ENCODE data around the gene PCSK9. TPM values are rescaled to one million over a fixed set of nuclear protein-coding genes. Genes with fewer than 3 reads are reported as not detected.

Gene PCSK9
- total RNA-seq, 1 experiment from 2014 or later = 0.26 TPM

DNA sequence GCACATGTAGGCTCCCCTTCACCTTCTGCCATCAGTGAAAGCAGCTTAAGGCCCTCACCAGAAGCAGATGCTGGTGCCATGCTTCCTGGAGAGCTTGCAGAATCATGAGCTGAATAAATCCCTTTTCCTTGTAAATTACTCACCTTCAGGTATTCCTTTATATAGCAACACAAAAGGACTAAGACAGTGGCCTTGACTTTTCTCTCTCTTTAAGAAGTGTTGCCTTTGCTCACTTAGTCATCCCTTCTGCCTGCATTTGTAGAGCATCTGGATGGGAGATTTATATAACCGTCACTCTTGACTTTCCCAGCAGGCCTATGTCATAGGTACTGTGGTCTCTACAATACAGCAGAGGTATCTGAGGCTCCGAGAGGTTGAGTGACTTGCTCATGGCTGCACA lies 3.7 kb downstream of the PCSK9 start:
- TF ChIP-seq, protein P1, sequence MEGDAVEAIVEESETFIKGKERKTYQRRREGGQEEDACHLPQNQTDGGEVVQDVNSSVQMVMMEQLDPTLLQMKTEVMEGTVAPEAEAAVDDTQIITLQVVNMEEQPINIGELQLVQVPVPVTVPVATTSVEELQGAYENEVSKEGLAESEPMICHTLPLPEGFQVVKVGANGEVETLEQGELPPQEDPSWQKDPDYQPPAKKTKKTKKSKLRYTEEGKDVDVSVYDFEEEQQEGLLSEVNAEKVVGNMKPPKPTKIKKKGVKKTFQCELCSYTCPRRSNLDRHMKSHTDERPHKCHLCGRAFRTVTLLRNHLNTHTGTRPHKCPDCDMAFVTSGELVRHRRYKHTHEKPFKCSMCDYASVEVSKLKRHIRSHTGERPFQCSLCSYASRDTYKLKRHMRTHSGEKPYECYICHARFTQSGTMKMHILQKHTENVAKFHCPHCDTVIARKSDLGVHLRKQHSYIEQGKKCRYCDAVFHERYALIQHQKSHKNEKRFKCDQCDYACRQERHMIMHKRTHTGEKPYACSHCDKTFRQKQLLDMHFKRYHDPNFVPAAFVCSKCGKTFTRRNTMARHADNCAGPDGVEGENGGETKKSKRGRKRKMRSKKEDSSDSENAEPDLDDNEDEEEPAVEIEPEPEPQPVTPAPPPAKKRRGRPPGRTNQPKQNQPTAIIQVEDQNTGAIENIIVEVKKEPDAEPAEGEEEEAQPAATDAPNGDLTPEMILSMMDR (IDR thresholded peaks at IDR 0.05) = no peak
- no peak for TF ChIP-seq POLR2AphosphoS5 (IDR thresholded peaks at IDR 0.05; ENCODE audit: low read depth, low read length)
- no peak for TF ChIP-seq SIN3A (IDR thresholded peaks at IDR 0.05; ENCODE audit: borderline replicate concordance, insufficient read depth, low read depth, low read length)
- TF ChIP-seq TCF7L2 (IDR thresholded peaks at IDR 0.05; ENCODE audit: low read depth, low read length) = no peak
- TF ChIP-seq, protein P2, sequence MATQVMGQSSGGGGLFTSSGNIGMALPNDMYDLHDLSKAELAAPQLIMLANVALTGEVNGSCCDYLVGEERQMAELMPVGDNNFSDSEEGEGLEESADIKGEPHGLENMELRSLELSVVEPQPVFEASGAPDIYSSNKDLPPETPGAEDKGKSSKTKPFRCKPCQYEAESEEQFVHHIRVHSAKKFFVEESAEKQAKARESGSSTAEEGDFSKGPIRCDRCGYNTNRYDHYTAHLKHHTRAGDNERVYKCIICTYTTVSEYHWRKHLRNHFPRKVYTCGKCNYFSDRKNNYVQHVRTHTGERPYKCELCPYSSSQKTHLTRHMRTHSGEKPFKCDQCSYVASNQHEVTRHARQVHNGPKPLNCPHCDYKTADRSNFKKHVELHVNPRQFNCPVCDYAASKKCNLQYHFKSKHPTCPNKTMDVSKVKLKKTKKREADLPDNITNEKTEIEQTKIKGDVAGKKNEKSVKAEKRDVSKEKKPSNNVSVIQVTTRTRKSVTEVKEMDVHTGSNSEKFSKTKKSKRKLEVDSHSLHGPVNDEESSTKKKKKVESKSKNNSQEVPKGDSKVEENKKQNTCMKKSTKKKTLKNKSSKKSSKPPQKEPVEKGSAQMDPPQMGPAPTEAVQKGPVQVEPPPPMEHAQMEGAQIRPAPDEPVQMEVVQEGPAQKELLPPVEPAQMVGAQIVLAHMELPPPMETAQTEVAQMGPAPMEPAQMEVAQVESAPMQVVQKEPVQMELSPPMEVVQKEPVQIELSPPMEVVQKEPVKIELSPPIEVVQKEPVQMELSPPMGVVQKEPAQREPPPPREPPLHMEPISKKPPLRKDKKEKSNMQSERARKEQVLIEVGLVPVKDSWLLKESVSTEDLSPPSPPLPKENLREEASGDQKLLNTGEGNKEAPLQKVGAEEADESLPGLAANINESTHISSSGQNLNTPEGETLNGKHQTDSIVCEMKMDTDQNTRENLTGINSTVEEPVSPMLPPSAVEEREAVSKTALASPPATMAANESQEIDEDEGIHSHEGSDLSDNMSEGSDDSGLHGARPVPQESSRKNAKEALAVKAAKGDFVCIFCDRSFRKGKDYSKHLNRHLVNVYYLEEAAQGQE (IDR thresholded peaks at IDR 0.05; ENCODE audit: insufficient read depth in 1 of 2, low read depth in 2 of 2, low read length in 1 of 2) = no peak
- intact Hi-C loops (cut with micrococcal nuclease; ENCODE audit: unreplicated experiment) (no loop called here), in situ Hi-C loops (cut with HindIII; ENCODE audit: low pct_unique_long_range_greater_than_20kb, low sequenced_read_pairs) (no loop called here)
- peaks cover 8% of the 10 kb centered on the region; the same call in 1 of the 2 replicates for H3K4me1 ChIP-seq (ENCODE audit: control insufficient read depth, insufficient read depth, low read length)
- H3K4me3 ChIP-seq (ENCODE audit: low read depth in 2 of 2, low read length in 2 of 2) = no peak overlapping the region
- no peaks in the 10 kb centered on the region for H3K36me3 ChIP-seq (ENCODE audit: control insufficient read depth, insufficient read depth, low read length)
- CTCF ChIA-PET = no interaction called here
- no peaks in the 10 kb centered on the region for H3K9me3 ChIP-seq (ENCODE audit: control insufficient read depth, insufficient read depth, low read depth, low read length)
- no TSS peak for BruUV-seq (replicated peaks)
- peaks cover 17% of the 10 kb centered on the region for H3K27me3 ChIP-seq (ENCODE audit: control insufficient read depth, insufficient read depth, low read length)
- ATAC-seq = no peak
- H3K27ac ChIP-seq (ENCODE audit: low read length) = no peak overlapping the region
- DNase-seq (ENCODE audit: low read depth, low spot score) = no peak
- POLR2A ChIA-PET = no interaction called here

DNA sequence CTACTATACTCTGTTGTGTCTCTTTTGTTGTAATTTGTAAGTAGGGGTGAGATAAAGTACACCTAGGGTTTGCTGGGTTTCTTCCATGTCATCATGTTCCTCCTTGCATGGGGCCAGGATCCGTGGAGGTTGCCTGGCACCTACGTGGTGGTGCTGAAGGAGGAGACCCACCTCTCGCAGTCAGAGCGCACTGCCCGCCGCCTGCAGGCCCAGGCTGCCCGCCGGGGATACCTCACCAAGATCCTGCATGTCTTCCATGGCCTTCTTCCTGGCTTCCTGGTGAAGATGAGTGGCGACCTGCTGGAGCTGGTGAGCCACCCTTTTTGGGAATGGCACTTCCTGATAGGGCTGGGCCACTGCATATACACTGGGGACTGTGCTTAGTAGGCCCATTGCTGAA lies 4.4 kb downstream of the PCSK9 start:
- Histone ChIP-seq H3K4me3 (ENCODE audit: low read depth in 2 of 2, low read length in 2 of 2) (no peak overlapping the region), H3K36me3 (ENCODE audit: control insufficient read depth, insufficient read depth, low read length) (no peaks in the 10 kb centered on the region), H3K4me1 (ENCODE audit: control insufficient read depth, insufficient read depth, low read length) (peaks cover 8% of the 10 kb centered on the region; the same call in 1 of the 2 replicates), H3K27ac (ENCODE audit: low read length) (no peak overlapping the region), H3K27me3 (ENCODE audit: control insufficient read depth, insufficient read depth, low read length) (peaks cover 10% of the 10 kb centered on the region), H3K9me3 (ENCODE audit: control insufficient read depth, insufficient read depth, low read depth, low read length) (no peaks in the 10 kb centered on the region)
- in situ Hi-C loops (cut with HindIII; ENCODE audit: low pct_unique_long_range_greater_than_20kb, low sequenced_read_pairs) = no loop called here
- no peak for DNase-seq (ENCODE audit: low read depth, low spot score)
- ChIA-PET CTCF (no interaction called here), POLR2A (no interaction called here)
- TF ChIP-seq, protein P2 (IDR thresholded peaks at IDR 0.05; ENCODE audit: insufficient read depth in 1 of 2, low read depth in 2 of 2, low read length in 1 of 2) = no peak
- no peak for TF ChIP-seq SIN3A (IDR thresholded peaks at IDR 0.05; ENCODE audit: borderline replicate concordance, insufficient read depth, low read depth, low read length)
- no peak for TF ChIP-seq TCF7L2 (IDR thresholded peaks at IDR 0.05; ENCODE audit: low read depth, low read length)
- no peak for TF ChIP-seq POLR2AphosphoS5 (IDR thresholded peaks at IDR 0.05; ENCODE audit: low read depth, low read length)
- TF ChIP-seq, protein P1 (IDR thresholded peaks at IDR 0.05) = no peak
- ATAC-seq = no peak
- intact Hi-C loops (cut with micrococcal nuclease; ENCODE audit: unreplicated experiment) = no loop called here
- BruUV-seq (replicated peaks) = no TSS peak

Measured in Panc1 (cell line).